MM.1S (cell line): ENCODE measurements around the gene CPD.

Experiments used
- CTCF ChIP-seq: fragments of 300-600 bp; sonication (generic); IDR thresholded peaks from 2 replicates; pipeline ENCODE4 v1.5.1; 2016; ENCODE audit warnings: antibody characterized with exemption, low read length, mixed read lengths
- EZH2 ChIP-seq: fragments of 300-600 bp; sonication (generic); optimal IDR thresholded peaks from 2 replicates; pipeline ENCODE3; 2017; ENCODE audit warnings: low read depth, mild to moderate bottlenecking, antibody characterized with exemption, low read length, mixed read lengths
- EZH2phosphoT487 ChIP-seq: fragments of 300-600 bp; sonication (generic); IDR thresholded peaks from 2 replicates; pipeline ENCODE4 v1.6.1; 2018; ENCODE audit warnings: antibody characterized with exemption, low read length

DNA sequence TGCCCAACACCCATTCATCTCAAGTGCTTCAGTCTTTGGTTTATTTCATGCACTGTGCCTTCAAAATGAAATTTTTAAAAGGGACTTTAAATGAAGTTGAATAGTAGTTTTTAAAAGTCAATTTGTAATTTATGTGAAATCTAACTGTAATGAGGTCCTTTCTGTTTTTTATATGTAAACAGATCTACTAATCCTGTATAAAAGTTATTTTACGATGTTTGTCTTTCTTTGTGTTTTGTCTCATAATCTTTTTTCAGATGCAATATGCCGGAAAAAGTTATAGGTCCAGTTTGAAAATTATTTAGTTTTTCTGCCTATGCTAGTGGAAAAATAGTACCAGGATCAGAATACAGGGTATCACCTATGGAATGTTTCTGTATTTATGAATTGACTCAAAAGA, 89.7 kb downstream of the CPD start:
- TF ChIP-seq EZH2 (no peak), CTCF (no peak), EZH2phosphoT487 (no peak)
